Uterus (tissue), 2 donors: ENCODE measurements around the gene CEMIP.

Experiments
- POLR2A ChIP-seq, 2 donors: fragments of 450-650 bp; IDR thresholded peaks; one replicate each; pipeline ENCODE4 v1.6.1; 2016; ENCODE audit warnings: antibody characterized with exemption in 2 of 2, mild to moderate bottlenecking in 1 of 2, moderate library complexity in 1 of 2
- TF ChIP-seq, protein P1 (sequence below), 4 experiments: fragments of 200-600 bp in 2 of 4; fragments of 450-650 bp in 2 of 4; sonication (generic) in 2 of 4; IDR thresholded peaks; one replicate each; pipeline ENCODE4 v1.5.1; 2016 to 2019; ENCODE audit warnings: antibody characterized with exemption in 4 of 4, mild to moderate bottlenecking in 2 of 4, moderate library complexity in 1 of 4

DNA sequence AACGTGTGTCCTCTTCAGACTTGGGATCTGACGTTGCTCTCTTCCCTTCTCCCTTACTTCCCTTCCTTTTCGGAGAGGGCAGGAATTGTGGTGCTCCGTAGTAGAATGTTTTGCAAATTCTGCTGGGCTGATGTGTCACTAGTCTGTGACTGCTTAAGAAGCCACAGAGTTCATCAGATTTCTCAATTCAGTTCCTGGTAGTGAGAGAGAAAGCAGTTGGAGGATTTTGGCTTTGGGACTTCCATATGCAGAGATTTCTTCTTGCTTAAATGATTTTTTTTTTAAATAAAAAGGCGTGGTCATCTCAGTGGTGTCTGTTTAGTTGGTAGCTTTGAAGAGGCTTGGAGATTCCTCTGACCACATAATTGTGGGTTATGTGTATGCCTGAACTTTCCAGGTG, 10.1 kb downstream of the CEMIP start:
- TF ChIP-seq, protein P1, sequence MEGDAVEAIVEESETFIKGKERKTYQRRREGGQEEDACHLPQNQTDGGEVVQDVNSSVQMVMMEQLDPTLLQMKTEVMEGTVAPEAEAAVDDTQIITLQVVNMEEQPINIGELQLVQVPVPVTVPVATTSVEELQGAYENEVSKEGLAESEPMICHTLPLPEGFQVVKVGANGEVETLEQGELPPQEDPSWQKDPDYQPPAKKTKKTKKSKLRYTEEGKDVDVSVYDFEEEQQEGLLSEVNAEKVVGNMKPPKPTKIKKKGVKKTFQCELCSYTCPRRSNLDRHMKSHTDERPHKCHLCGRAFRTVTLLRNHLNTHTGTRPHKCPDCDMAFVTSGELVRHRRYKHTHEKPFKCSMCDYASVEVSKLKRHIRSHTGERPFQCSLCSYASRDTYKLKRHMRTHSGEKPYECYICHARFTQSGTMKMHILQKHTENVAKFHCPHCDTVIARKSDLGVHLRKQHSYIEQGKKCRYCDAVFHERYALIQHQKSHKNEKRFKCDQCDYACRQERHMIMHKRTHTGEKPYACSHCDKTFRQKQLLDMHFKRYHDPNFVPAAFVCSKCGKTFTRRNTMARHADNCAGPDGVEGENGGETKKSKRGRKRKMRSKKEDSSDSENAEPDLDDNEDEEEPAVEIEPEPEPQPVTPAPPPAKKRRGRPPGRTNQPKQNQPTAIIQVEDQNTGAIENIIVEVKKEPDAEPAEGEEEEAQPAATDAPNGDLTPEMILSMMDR (IDR thresholded peaks at IDR 0.05), result no peak
- no peak for TF ChIP-seq POLR2A (IDR thresholded peaks at IDR 0.05)
